T-cell (primary cell): ENCODE measurements around the gene SMIM21. TPM values are rescaled to one million over a fixed set of nuclear protein-coding genes. Genes with fewer than 3 reads are reported as not detected.

Experiments used
- ATAC-seq, 4 experiments: fragments of 200-7000 bp in 3 of 4; fragments of 150-1000 bp in 1 of 4; cut with Tn5 transposase; replicated peaks in 1 of 4; 1 replicate in 3 of 4; 2 replicates in 1 of 4; pipeline ENCODE4 v1.10.0; 2021; ENCODE audit warnings: moderate library complexity in 3 of 4, mild to moderate bottlenecking in 2 of 4, moderate number of reproducible peaks in 1 of 4
- CTCF ChIA-PET, 2 donors: fragments of 300-600 bp; sonication (Branson Sonifier 250); formaldehyde crosslinking; loops; one replicate each; lab custom pipeline; 2022; ENCODE audit warnings: antibody characterized with exemption in 2 of 2; lab: Charles Lee
- POLR2A ChIA-PET, 2 donors: fragments of 300-600 bp; sonication (Branson Sonifier 250); formaldehyde crosslinking; loops; one replicate each; lab custom pipeline; 2022; ENCODE audit warnings: antibody characterized with exemption in 2 of 2; lab: Charles Lee
- DNase-seq, 35 experiments: peaks; one replicate each; pipeline versions ENCODE4 v3.0.0 to v3.0.0-alpha.2; 2013 to 2023
- H3K27ac ChIP-seq: one replicate; pipeline ENCODE4 v1.5.1; 2013; ENCODE audit warnings: low read length
- H3K27me3 ChIP-seq, 2 experiments: replicated peaks in 1 of 2; 1 replicate in 1 of 2; 2 replicates in 1 of 2; pipeline versions ENCODE4 v1.6.1 to v1.7.0; 2013; ENCODE audit warnings: low read length in 1 of 2, mixed read lengths in 1 of 2; ENCODE audit not compliant: control insufficient read depth in 2 of 2, insufficient read depth in 2 of 2; ENCODE audit errors: extremely low read depth in 1 of 2
- H3K36me3 ChIP-seq, 2 donors: 1 replicate in 1 of 2; 2 replicates in 1 of 2; pipeline versions ENCODE4 v1.6.1 to v1.7.0; 2013; ENCODE audit warnings: low read length in 1 of 2; ENCODE audit not compliant: control insufficient read depth in 2 of 2, insufficient read depth in 1 of 2; ENCODE audit errors: extremely low read depth in 1 of 2
- H3K4me1 ChIP-seq, 2 experiments: 1 replicate in 1 of 2; 2 replicates in 1 of 2; pipeline versions ENCODE4 v1.6.1 to v1.7.0; 2013; ENCODE audit warnings: low read length in 2 of 2, mixed read lengths in 1 of 2; ENCODE audit not compliant: insufficient read depth in 2 of 2, control insufficient read depth in 1 of 2; ENCODE audit errors: extremely low read depth in 1 of 2
- H3K4me3 ChIP-seq, 2 donors: 1 replicate in 1 of 2; 2 replicates in 1 of 2; pipeline versions ENCODE4 v1.5.1 to v1.7.0; 2013; ENCODE audit warnings: mild to moderate bottlenecking in 2 of 2, low read length in 1 of 2, moderate library complexity in 1 of 2; ENCODE audit not compliant: control insufficient read depth in 1 of 2; ENCODE audit errors: extremely low read depth in 1 of 2
- H3K9me3 ChIP-seq: 2 replicates; pipeline ENCODE4 v1.7.0; 2013
- H3K27ac Mint-ChIP-seq, 2 donors: one replicate each; pipeline ENCODE4 v1.8.0; 2020 to 2021; ENCODE audit warnings: mild to moderate bottlenecking in 2 of 2, mixed read lengths in 2 of 2
- H3K27me3 Mint-ChIP-seq, 2 donors: one replicate each; pipeline ENCODE4 v1.8.0; 2021 to 2022; ENCODE audit warnings: mixed read lengths in 2 of 2
- H3K36me3 Mint-ChIP-seq: one replicate; pipeline ENCODE4 v1.8.0; 2021; ENCODE audit warnings: mixed read lengths
- H3K4me1 Mint-ChIP-seq, 3 donors: one replicate each; pipeline ENCODE4 v1.8.0; 2020 to 2022; ENCODE audit warnings: mixed read lengths in 3 of 3, mild to moderate bottlenecking in 1 of 3
- H3K4me3 Mint-ChIP-seq, 3 donors: one replicate each; pipeline ENCODE4 v1.8.0; 2020 to 2022; ENCODE audit warnings: mild to moderate bottlenecking in 3 of 3, mixed read lengths in 3 of 3, moderate library complexity in 3 of 3
- H3K9me3 Mint-ChIP-seq, 3 donors: one replicate each; pipeline ENCODE4 v1.8.0; 2020 to 2022; ENCODE audit warnings: mixed read lengths in 3 of 3
- WGBS: methylation state at CpG from one replicate; pipeline ENCODE4 v1.1.5; 2013; ENCODE audit warnings: missing lambda C conversion rate; ENCODE audit not compliant: insufficient coverage; 5-methylcytosine and 5-hydroxymethylcytosine counted together
- total RNA-seq, 35 experiments: library from RNA in 6 of 35; stranded (reverse) in 6 of 35; fragments of 120-200 nt in 1 of 35; gene quantifications; one replicate each; pipeline versions ENCODE4 v1.2.1 to v1.2.4 and lab custom pipeline; 2013 to 2026

The SMIM21 gene
- total RNA-seq, 5 donors from 2014 or later (not counting 1 experiment from before 2014, with no cell fraction given) = not detected

DNA sequence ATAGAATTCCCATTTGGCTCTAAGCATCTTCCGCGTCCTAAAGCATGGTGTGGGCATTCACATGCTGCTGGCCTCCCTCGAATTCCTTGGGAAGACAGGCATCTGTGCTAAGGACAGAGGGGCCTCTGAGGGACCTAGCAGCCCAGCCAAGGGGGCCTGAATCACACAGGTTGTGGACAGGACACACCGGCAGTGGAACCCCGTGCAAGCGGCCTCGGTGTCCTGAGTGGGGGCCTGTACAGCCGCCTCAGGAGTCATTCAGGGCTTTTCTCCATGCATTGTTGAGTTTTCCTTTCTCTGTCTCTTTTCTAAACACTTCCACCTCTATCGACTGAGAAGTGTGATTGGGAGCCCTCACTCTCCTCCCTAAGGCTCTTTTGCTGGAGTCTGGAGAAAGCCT lies 44.3 kb upstream of the SMIM21 start:
- DNase-seq (no peak), ATAC-seq (no peak)
- POLR2A ChIA-PET = no interaction called here
- Mint-ChIP-seq H3K27me3 (peaks cover 14 to 23% of the 10 kb centered on the region in 2 donors), H3K4me3 (no peak overlapping the region), H3K9me3 (no peaks in the 10 kb centered on the region), H3K4me1 (no peaks in the 10 kb centered on the region), H3K36me3 (no peaks in the 10 kb centered on the region), H3K27ac (no peak overlapping the region)
- H3K27me3 ChIP-seq = peaks cover 0 to 16% of the 10 kb centered on the region in 2 experiments
- 91% methylated on average over 8 of the region's 9 CpGs for WGBS
- no peaks in the 10 kb centered on the region for H3K36me3 ChIP-seq
- CTCF ChIA-PET = no interaction called here
- no peaks in the 10 kb centered on the region for H3K9me3 ChIP-seq
- H3K4me3 ChIP-seq = no peak overlapping the region
- no peak overlapping the region for H3K27ac ChIP-seq
- H3K4me1 ChIP-seq = no peaks in the 10 kb centered on the region

DNA sequence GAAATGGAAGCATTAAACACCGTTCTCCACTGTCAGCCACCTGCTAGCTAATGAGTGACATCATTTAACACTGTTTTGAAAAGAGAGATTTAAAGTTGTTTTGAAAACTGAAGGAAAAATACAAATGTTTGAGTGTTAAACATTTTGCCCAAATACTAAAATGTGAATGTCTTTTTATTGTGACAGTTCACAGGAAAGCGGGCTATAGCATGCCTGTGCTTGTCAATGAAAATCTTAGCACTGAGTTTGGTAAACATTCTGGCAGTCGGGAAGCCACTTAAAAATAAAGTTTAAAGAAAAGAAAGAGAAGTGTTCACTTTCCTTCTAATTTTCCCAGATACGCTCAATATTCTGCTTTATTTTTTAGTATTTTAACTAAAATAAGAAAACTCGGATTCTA lies 40.3 kb upstream of the SMIM21 start:
- H3K27ac ChIP-seq = no peak overlapping the region
- DNase-seq (no peak), ATAC-seq (no peak)
- no peaks in the 10 kb centered on the region for H3K9me3 ChIP-seq
- no peaks in the 10 kb centered on the region for H3K36me3 ChIP-seq
- no peaks in the 10 kb centered on the region for H3K9me3 Mint-ChIP-seq
- H3K4me3 Mint-ChIP-seq = no peak overlapping the region
- CTCF ChIA-PET = no interaction called here
- H3K4me3 ChIP-seq = no peak overlapping the region
- no peak overlapping the region for H3K27ac Mint-ChIP-seq
- POLR2A ChIA-PET = no interaction called here
- 100% methylated on average over 1 of the region's 5 CpGs for whole genome bisulfite sequencing
- peaks cover 10 to 21% of the 10 kb centered on the region in 2 donors for H3K27me3 Mint-ChIP-seq
- H3K4me1 Mint-ChIP-seq = no peaks in the 10 kb centered on the region
- peaks cover 0 to 23% of the 10 kb centered on the region in 2 experiments for H3K27me3 ChIP-seq
- no peaks in the 10 kb centered on the region for H3K4me1 ChIP-seq
- no peaks in the 10 kb centered on the region for H3K36me3 Mint-ChIP-seq

DNA sequence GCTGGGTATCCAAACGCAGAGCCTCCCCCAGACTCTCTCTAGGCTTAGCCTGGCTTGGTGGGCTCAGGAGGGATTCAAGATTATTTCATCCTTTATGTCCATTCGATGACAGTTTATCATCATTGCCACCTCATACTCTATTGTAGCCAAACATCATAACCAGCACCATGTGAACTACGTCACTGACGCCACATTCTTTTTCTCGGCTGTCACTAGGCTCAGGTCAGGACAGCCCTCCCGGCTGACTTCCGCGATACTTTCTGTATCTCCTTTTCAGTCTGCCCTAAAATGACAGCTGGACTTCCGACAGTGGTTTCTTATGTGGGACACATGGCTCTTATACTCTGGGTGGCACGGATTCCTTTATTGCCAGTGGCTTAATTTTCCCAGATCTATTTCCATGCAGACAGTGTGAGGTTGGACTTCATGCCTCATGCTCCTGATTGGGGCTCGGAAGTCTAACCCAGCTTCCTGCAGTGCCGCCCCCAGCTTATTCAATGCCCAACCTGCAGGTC lies 39.8 kb upstream of the SMIM21 start:
- Histone ChIP-seq H3K4me1 (no peaks in the 10 kb centered on the region), H3K27ac (no peak overlapping the region), H3K9me3 (no peaks in the 10 kb centered on the region), H3K27me3 (peaks cover 0 to 18% of the 10 kb centered on the region in 2 experiments), H3K4me3 (no peak overlapping the region), H3K36me3 (no peaks in the 10 kb centered on the region)
- 94% methylated on average over 11 of the region's 12 CpGs for WGBS
- DNase-seq (no peak), ATAC-seq (no peak)
- H3K27me3 Mint-ChIP-seq = peaks cover 5 to 16% of the 10 kb centered on the region in 2 donors
- CTCF ChIA-PET = no interaction called here
- no peak overlapping the region for H3K4me3 Mint-ChIP-seq
- H3K4me1 Mint-ChIP-seq = no peaks in the 10 kb centered on the region
- POLR2A ChIA-PET = no interaction called here
- H3K27ac Mint-ChIP-seq = no peak overlapping the region
- H3K9me3 Mint-ChIP-seq = no peaks in the 10 kb centered on the region
- no peaks in the 10 kb centered on the region for H3K36me3 Mint-ChIP-seq

DNA sequence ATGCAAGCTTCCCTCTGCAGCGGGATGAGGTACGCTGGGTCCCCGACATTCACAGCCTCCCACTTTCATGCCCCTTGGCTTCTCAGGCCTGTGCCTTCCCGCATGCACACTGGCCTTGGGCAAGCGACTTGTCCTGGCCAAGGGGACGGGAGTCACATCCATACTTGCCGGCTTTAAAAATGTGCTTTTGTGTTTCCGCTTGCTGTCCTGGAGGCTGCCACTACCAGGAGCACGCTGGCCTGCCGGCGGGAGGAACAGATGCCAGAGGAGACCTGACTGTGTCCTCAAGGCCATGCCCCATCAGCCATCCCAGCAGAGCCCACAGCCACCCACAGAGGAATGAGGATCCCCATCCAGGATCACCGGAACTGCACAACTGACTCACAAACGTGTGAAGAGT lies 36.9 kb upstream of the SMIM21 start:
- H3K27ac ChIP-seq = no peak overlapping the region
- WGBS = 95% methylated on average over 6 of the region's 13 CpGs
- H3K36me3 ChIP-seq = no peaks in the 10 kb centered on the region
- H3K9me3 ChIP-seq = no peaks in the 10 kb centered on the region
- H3K27me3 Mint-ChIP-seq = peaks cover 6 to 20% of the 10 kb centered on the region in 2 donors
- no peak overlapping the region for H3K4me3 Mint-ChIP-seq
- H3K36me3 Mint-ChIP-seq = no peaks in the 10 kb centered on the region
- ATAC-seq = no peak
- ChIA-PET POLR2A (no interaction called here), CTCF (no interaction called here)
- H3K4me3 ChIP-seq = no peak overlapping the region
- DNase-seq = no peak
- H3K27me3 ChIP-seq = peaks cover 0 to 10% of the 10 kb centered on the region in 2 experiments
- H3K4me1 Mint-ChIP-seq = no peaks in the 10 kb centered on the region
- no peaks in the 10 kb centered on the region for H3K9me3 Mint-ChIP-seq
- H3K4me1 ChIP-seq = no peaks in the 10 kb centered on the region
- H3K27ac Mint-ChIP-seq = no peak overlapping the region

DNA sequence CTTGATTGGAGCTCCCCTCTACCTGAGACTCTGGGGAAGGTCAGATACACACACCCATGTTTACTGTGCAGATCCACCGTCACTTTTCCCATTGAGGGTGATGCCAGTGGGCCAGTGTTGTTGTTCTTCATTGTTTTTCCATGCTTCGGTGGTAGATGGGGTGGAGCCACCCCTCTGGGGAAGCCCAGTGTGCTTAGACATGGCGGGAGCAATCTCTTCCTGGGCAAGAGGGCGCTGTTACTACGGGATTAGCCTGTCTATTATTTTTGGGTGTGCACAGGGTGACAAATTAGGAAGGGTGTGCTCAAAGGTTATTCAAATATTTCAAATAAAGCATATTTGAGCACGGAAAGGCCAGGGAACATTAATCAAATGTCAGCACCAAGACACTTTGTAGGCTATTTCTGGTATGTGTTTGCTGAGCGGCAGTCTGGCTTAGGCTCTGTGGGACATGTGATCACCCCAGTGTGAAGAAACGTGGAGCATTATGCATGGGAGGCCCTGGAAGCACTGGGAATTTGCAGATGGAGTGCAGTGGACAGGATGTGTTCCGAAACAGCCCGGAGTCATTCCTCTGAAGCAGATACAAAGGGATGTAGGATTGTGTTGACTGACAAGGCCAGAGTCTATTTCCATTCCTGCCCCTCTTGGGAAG lies 34.8 kb upstream of the SMIM21 start:
- WGBS = 68% methylated on average over 5 of the region's 10 CpGs
- CTCF ChIA-PET = interaction anchor here in 1 of 2 donors (0.7 kb wide), 1 partner anchor 654 kb away, joined by 3 read pairs; no protein-coding TSS in a partner anchor

DNA sequence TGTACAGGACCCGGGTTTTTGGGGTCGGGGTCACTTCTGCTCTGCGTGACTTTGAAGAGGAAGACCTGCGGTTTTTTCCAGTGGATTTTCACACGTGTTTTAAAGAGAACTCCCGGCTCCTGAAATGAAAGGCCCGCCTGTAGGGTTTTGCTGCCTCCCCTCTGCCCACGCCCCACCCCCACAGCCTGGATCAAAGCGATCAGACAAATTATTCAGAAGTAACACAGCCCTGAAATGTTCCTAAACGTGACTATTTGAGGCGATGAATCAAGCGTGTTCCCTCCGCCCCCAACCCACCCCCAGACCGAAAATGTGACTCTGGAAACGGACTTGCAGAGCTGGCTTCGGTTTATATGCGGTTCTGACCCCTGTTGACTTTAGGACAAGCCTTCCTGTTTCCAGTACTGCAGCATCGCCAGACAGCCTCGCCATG lies 28.7 kb upstream of the SMIM21 start:
- no peak for DNase-seq
- Mint-ChIP-seq H3K27me3 (peaks cover 47 to 59% of the 10 kb centered on the region in 2 donors), H3K4me1 (peaks cover 0 to 11% (median 10%) of the 10 kb centered on the region in 3 donors), H3K27ac (no peak overlapping the region), H3K9me3 (peaks cover 8 to 17% (median 9%) of the 10 kb centered on the region in 3 donors), H3K4me3 (peak overlapping the region; percentile 43 to 64 (median 50)), H3K36me3 (peaks cover 6% of the 10 kb centered on the region)
- no peaks in the 10 kb centered on the region for H3K36me3 ChIP-seq
- POLR2A ChIA-PET = interaction anchor here in 1 of 2 donors (0.7 kb wide), 1 partner anchor 450 kb away, joined by 5 read pairs; no protein-coding TSS in a partner anchor
- no peak overlapping the region for H3K27ac ChIP-seq
- 7% methylated on average over 17 of the region's 19 CpGs for WGBS
- H3K9me3 ChIP-seq = peaks cover 2% of the 10 kb centered on the region
- peak overlapping the region in 1 of 2 donors; percentile 45 for H3K4me3 ChIP-seq
- no peak for ATAC-seq
- H3K27me3 ChIP-seq = peaks cover 2 to 31% of the 10 kb centered on the region in 2 experiments
- peaks cover 0 to 8% of the 10 kb centered on the region in 2 experiments for H3K4me1 ChIP-seq
- CTCF ChIA-PET = interaction anchor here in 1 of 2 donors (0.7 kb wide), 1 partner anchor 155 kb away, joined by 3 read pairs; no protein-coding TSS in a partner anchor

More for the DNA sequence above, 34.8 kb upstream of the SMIM21 start:
- no peak overlapping the region for H3K4me3 Mint-ChIP-seq
- Histone ChIP-seq H3K27ac (no peak overlapping the region), H3K4me1 (no peaks in the 10 kb centered on the region), H3K36me3 (no peaks in the 10 kb centered on the region), H3K27me3 (peaks cover 0 to 13% of the 10 kb centered on the region in 2 experiments), H3K4me3 (no peak overlapping the region), H3K9me3 (peaks cover 2% of the 10 kb centered on the region)
- POLR2A ChIA-PET = no interaction called here
- no peak overlapping the region for H3K27ac Mint-ChIP-seq
- H3K27me3 Mint-ChIP-seq = peaks cover 17 to 28% of the 10 kb centered on the region in 2 donors
- no peak for ATAC-seq
- H3K4me1 Mint-ChIP-seq = no peaks in the 10 kb centered on the region
- peaks cover 8 to 17% (median 9%) of the 10 kb centered on the region in 3 donors for H3K9me3 Mint-ChIP-seq
- peaks cover 3% of the 10 kb centered on the region for H3K36me3 Mint-ChIP-seq
- DNase-seq = no peak
